Smooth muscle cell (in vitro differentiated cells): Measurements from ENCODE around the gene RNF40. TPM values are rescaled to one million over a fixed set of nuclear protein-coding genes. Genes with fewer than 3 reads are reported as not detected.

Experiments
- DNase-seq: peaks from one replicate; lab custom pipeline; 2025; ENCODE audit not compliant: unreplicated experiment; lab: John Stamatoyannopoulos, UW
- H2AFZ ChIP-seq: fragments of 200-600 bp; sonication (generic); 2 replicates; pipeline ENCODE4 v1.6.0; 2016; ENCODE audit warnings: antibody characterized with exemption, low read depth, mild to moderate bottlenecking
- H3F3A ChIP-seq: fragments of 200-600 bp; sonication (generic); 2 replicates; pipeline ENCODE4 v1.6.0; 2017; ENCODE audit warnings: antibody characterized with exemption, low read depth
- H3K27ac ChIP-seq: fragments of 200-600 bp; sonication (generic); 2 replicates; pipeline ENCODE4 v1.5.1; 2016; ENCODE audit warnings: low read depth, mild to moderate bottlenecking
- H3K27me3 ChIP-seq: fragments of 200-600 bp; sonication (generic); 2 replicates; pipeline ENCODE4 v1.6.1; 2016; ENCODE audit warnings: low read depth, mild to moderate bottlenecking
- H3K36me3 ChIP-seq: fragments of 200-600 bp; sonication (generic); 2 replicates; pipeline ENCODE4 v1.5.1; 2016; ENCODE audit warnings: low read depth
- H3K4me1 ChIP-seq: fragments of 200-600 bp; sonication (generic); 2 replicates; pipeline ENCODE4 v1.5.1; 2016; ENCODE audit warnings: low read depth
- H3K4me2 ChIP-seq: fragments of 200-600 bp; sonication (generic); 2 replicates; pipeline ENCODE4 v1.6.0; 2016; ENCODE audit warnings: mild to moderate bottlenecking
- H3K4me3 ChIP-seq: fragments of 200-600 bp; sonication (generic); 2 replicates; pipeline ENCODE4 v1.5.1; 2016; ENCODE audit warnings: mild to moderate bottlenecking
- H3K79me2 ChIP-seq: fragments of 200-600 bp; sonication (generic); 2 replicates; pipeline ENCODE4 v1.6.0; 2016; ENCODE audit warnings: low read depth, mild to moderate bottlenecking
- H3K9ac ChIP-seq: fragments of 200-600 bp; sonication (generic); 2 replicates; pipeline ENCODE4 v1.6.0; 2016; ENCODE audit warnings: low read depth
- H3K9me3 ChIP-seq: fragments of 200-600 bp; sonication (generic); replicated peaks from 2 replicates; pipeline ENCODE4 v1.5.1; 2016; ENCODE audit warnings: low read depth
- H4K20me1 ChIP-seq: fragments of 200-600 bp; sonication (generic); 2 replicates; pipeline ENCODE4 v1.6.0; 2016; ENCODE audit warnings: low read depth
- CTCF ChIP-seq: fragments of 200-600 bp; sonication (generic); IDR thresholded peaks from 2 replicates; pipeline ENCODE4 v1.5.1; 2017; ENCODE audit warnings: borderline replicate concordance, mild to moderate bottlenecking, antibody characterized with exemption; ENCODE audit not compliant: insufficient read depth, poor library complexity, severe bottlenecking
- WGBS: methylation state at CpG from one replicate; pipeline ENCODE4 v1.1.7; 2016; ENCODE audit warnings: low lambda C conversion rate; 5-methylcytosine and 5-hydroxymethylcytosine counted together
- polyA plus RNA-seq: library from polyadenylated mRNA; unstranded; fragments of >200 nt; fragmentation: Nextera tagmentation; extraction: Ambion mirVana; gene quantifications from 2 replicates; pipeline ENCODE4 v1.2.1, GENCODE V29; 2016
- total RNA-seq: library from RNA; depleted of rRNA; stranded (reverse); fragments of >200 nt; gene quantifications from 2 replicates; pipeline ENCODE4 v1.2.3, GENCODE V29; 2014

Gene RNF40
- total and polyA plus RNA-seq, 2 experiments from 2014 or later: 66.1 to 92.5 TPM

- Histone ChIP-seq H3K9ac (no peak overlapping the region), H3K79me2 (peaks cover 37% of the 10 kb centered on the region), H2AFZ (no peak overlapping the region), H3K27me3 (no peaks in the 10 kb centered on the region), H3K4me3 (no peak overlapping the region), H4K20me1 (peaks cover 32% of the 10 kb centered on the region), H3F3A (no peaks in the 10 kb centered on the region), H3K36me3 (peaks cover 42% of the 10 kb centered on the region), H3K4me2 (no peak overlapping the region), H3K9me3 (no peaks in the 10 kb centered on the region), H3K27ac (no peak overlapping the region), H3K4me1 (no peaks in the 10 kb centered on the region)
- no peak for TF ChIP-seq CTCF
- 96% methylated on average over 3 of the region's 3 CpGs for WGBS
- DNase-seq: no peak
Measured at GRCh38 chr16:30725418-30725792, 36.7 kb upstream of the RNF40 start.

- peaks cover 27% of the 10 kb centered on the region for H3K79me2 ChIP-seq
- H3K36me3 ChIP-seq: peaks cover 39% of the 10 kb centered on the region
- H3K4me2 ChIP-seq: no peak overlapping the region
- H3K4me3 ChIP-seq: no peak overlapping the region
- H3K27me3 ChIP-seq: no peaks in the 10 kb centered on the region
- no peaks in the 10 kb centered on the region for H3F3A ChIP-seq
- TF ChIP-seq CTCF: no peak
- H3K9me3 ChIP-seq: no peaks in the 10 kb centered on the region
- DNase-seq: no peak
- H3K9ac ChIP-seq: no peak overlapping the region
- 93% methylated on average over 6 of the region's 6 CpGs for WGBS
- H3K4me1 ChIP-seq: no peaks in the 10 kb centered on the region
- H4K20me1 ChIP-seq: peaks cover 16% of the 10 kb centered on the region
- H3K27ac ChIP-seq: no peak overlapping the region
- H2AFZ ChIP-seq: no peak overlapping the region
Measured at GRCh38 chr16:30728321-30728720, 33.8 kb upstream of the RNF40 start.

GRCh38 chr16:30728899-30729672 lies 33.0 kb upstream of the RNF40 start:
- H3K79me2 ChIP-seq: peaks cover 27% of the 10 kb centered on the region

More at GRCh38 chr16:30728899-30729672, 33.0 kb upstream of the RNF40 start:
- no peak overlapping the region for H3K4me2 ChIP-seq
- no peak overlapping the region for H2AFZ ChIP-seq
- no peak overlapping the region for H3K9ac ChIP-seq
- 96% methylated on average over 17 of the region's 17 CpGs for WGBS
- TF ChIP-seq CTCF: no peak
- H3K4me1 ChIP-seq: no peaks in the 10 kb centered on the region
- H3K36me3 ChIP-seq: peaks cover 41% of the 10 kb centered on the region
- no peaks in the 10 kb centered on the region for H3K9me3 ChIP-seq
- no peak for DNase-seq
- no peaks in the 10 kb centered on the region for H3K27me3 ChIP-seq
- H3K4me3 ChIP-seq: no peak overlapping the region
- no peaks in the 10 kb centered on the region for H3F3A ChIP-seq
- peaks cover 16% of the 10 kb centered on the region for H4K20me1 ChIP-seq
- no peak overlapping the region for H3K27ac ChIP-seq
